Activated T-cell treated with anti-CD3 and anti-CD28 coated beads for 1 hour (primary cell): ENCODE measurements around the gene GPX4.
"Not testable (repeated sequence)": the region's sequence is repeated elsewhere in the genome, so short reads cannot be mapped to it uniquely, and the experiment has no call there.

Experiments
- DNase-seq: peaks from one replicate; pipeline ENCODE4 v3.0.0-alpha.2; 2020; ENCODE audit warnings: low read depth

The GPX4 gene

GRCh38 chr19:1113986-1114483 is 10.2 kb downstream of the GPX4 start:
- DNase-seq: no peak

GRCh38 chr19:1114728-1115127 is 10.9 kb downstream of the GPX4 start:
- not testable (repeated sequence) for DNase-seq

DNA sequence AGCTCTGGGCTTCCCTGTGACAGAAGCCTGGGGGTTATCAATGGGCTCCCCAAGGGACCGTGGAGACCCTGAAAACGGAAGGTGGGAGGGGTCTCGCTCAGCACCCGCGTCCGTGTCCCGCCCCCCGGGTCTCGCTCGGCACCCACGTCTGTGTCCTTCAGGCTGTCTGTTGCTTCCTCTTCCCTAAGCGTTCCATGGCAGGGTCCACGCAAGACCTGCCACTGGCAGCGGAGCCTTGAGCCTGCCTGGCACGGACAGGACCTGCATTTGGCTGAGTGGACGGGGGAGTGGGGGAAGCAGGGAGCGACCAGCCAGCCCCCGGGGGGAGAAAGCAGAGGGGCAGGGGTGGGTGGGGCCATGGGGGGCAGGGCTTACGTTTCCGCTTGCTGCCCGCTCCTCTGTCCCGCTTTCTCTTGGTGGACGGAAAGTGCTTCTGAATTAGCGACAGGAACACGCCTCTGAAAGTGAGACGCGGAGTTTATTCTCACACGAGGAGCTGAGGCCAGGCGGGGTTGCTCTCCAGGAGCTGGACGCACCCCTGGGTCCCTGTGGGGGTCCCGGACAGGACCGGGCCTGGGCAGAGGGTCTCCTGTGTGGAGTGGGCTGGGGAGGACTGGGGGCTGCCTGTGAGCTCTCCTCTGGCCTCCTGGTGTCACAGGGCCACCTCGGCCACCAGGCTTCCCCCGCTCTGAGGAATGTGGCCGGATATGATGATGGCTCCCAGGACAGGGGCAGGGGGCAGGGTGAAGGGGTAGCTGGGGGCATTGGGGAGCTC is 12.0 kb downstream of the GPX4 start:
- DNase-seq: no peak

GRCh38 chr19:1116726-1117581 is 13.2 kb downstream of the GPX4 start:
- no peak for DNase-seq

DNA sequence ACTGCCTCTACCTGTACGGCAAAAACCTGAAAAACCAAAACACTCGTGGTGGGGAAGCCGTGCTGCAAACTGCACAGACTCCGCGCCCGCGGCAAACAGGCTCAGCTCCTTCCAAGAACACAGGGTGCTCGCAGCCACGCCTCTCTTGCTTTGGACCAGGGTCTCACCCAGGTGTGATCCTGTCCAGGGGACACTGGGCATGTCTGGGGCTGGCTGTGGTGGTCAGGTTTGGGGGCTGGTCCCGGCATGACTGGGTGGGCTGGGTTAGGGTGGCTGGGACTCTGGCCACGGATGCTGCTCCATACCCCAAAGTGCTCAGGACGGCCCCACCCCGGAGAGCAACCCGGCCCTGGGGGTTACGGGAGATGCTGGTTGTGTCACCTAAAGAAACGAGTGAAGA is 13.9 kb downstream of the GPX4 start:
- DNase-seq: no peak

DNA sequence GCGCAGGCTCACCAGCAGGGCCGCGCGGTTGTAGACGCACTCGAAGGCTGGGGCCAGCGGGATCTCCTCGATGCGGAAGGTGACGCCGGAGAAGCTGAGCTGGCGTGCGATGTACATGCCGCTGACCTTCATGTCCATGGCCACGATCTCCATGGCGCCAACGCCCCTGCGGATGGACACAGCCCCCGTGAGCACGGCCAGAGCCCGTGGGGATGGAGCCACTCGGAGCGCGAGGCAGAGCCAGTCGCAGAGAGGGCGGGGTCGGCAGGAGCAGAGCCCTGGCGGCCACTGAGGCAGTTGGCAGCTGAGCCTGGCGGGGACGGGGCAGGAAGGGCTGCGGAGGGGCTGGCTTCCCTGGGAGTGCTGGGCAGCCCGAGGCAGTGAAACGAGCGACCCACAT is 15.2 kb downstream of the GPX4 start:
- DNase-seq: no peak

DNA sequence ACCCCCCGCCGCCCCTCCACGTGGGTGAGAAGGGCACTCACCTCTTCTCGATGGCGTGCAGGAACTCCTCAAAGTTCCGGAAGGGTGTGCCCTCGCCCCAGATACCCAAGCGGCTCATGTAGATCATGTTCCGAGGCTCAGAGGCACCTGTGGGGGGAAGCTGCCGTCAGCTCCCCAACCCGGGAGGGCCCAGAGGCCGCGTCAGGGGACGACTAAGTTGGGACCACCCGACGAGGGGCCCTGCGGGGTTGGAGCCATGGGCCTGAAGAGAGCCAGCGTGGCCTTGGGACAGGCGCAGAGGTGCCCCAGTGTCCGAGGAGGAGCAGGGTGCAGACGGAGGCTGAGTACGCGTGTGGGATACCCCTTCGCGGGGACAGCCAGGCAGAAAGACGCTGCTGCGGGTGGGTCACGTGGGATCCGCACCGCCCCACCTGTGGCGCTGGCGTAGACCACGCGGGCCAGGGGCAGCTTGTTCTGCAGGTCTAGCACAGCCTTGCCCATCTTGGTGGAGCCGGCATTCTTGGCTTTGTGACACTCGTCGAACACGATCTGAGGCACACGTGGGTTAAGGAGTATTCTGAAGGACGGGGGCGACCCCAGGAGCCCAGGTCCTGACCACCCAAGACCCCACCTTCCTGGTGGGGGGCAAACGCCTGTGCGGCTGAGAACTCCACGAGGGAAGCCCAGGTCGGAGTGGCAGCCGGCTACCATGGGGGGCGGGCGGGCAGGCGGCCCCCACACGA is 15.9 kb downstream of the GPX4 start:
- no peak for DNase-seq

GRCh38 chr19:1121395-1121794 is 17.6 kb downstream of the GPX4 start:
- no peak for DNase-seq

DNA sequence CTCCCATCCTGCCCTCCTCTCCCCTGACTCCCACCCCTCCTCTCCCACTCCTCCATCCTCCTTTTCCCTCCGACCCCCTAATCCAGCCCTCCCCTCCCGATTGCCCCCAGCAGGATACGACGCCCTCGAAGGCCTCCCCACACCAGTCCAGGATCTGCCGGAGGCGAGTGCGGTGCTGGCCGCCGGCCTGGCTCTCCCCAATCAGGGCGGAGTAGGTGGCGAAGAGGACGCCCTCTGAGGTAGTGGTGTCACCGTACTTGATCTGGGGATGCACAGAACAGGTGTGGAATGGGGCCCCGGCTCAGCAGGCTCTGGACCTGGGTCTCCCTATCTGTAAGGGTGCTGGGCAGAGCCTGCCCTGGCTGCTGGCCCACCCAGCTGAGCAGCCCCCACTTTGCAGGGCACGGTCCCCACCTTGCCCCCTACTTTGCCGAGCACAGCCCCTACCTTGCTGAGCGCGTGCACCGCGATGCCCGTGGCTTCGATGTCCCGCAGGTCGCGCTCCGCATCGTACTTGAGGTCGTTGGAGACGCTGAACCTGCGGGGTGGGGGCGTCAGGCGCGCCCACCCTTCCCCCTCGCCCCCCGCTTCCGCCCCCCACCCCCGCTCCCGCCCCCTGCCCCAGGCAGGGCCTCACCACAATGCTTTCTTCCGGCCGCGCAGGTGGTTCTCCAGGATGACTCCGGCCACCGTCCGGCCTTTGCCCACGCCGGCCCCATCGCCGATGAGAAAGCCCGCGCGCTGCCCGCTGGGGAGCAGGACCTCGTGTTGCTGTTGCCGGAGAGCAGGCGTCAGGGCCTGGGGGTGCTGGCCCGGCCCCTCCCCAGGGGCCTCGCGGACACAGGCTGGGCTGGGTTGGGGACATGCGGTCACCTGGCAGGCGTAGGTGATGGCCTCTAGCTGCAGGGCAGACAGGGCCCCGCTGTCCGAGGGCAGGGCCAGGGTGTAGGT is 18.5 kb downstream of the GPX4 start:
- DNase-seq: no peak

DNA sequence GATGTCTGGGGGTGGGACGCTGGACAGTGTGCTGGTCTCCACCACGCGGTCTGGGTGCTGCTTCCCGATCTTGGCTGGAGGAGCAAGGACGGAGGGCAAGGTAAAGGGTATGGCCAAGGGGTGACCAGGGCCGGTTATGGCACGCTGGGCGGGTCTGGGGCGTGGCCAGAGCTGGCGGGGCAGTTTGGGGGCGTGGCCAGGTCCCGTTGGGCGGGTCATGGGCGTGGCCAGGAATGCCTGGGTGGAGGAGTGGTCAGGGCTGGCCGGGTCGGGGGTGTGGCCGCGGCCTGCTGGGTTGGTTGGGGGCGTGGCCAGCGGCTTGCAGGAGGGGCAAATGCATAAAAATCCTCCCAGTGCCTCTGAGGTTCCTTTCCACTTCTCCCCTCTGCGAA is 19.2 kb downstream of the GPX4 start:
- no peak for DNase-seq

DNA sequence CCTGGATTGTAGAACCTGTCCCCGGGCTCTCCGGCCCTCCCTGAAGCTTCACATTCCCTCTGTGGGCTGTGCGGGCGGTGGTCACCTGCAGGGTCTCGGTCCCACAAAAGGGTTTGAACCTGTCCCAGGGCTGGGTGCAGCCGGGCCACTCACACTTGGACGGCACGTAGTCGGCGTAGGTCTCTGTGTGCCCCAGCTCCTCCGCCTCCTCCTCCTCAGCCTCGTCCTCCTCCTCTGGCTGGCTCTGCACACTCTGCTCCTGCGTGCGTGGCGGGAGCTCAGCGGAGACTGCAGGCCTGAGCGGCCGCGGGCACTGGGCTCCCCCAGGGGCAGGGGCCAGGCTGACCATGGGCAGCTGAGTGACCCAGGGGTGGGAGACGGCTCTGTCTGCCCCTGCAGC is 19.6 kb downstream of the GPX4 start:
- DNase-seq: no peak

- DNase-seq: no peak
Measured at GRCh38 chr19:1123885-1124677, 20.3 kb downstream of the GPX4 start.

DNA sequence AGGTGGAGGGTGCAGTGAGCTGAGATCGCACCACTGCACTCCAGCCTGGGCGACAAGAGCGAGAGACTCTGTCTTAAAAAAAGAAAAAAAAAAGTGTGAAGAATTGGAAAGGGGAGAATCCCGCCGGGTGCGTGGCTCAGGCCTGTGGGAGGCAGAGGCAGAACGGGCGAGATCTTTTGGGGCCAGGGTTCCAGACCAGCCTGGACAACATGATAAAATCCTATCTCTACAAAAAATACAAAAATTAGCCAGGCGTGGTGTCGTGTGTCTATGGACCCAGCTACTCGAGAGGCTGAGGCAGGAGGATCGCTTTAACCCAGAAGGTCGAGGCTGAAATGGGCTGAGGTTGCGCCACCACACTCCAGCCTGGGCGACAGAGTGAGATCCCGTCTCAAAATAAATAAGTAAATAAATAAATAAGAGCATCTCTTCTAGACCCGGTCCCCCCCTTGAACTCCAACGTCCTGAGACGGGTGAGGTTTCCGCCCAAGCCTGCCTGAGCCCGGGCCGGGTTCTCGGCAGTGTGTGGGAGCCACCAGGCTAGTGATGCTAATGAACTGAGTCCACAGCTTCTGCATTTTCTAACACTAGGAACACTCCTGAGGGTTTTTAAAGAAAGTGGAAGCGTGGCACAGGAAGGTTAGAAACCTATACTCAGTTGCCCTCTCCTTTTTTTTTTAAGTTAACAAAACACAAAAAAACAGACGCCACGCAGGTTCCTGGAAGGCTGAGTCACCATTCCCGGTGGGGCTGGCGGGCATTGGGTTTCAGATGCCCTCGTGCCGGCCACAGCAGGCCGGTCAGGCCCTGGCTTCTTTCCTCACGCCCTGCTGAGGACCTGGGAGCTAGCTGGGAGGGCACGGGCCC is 22.0 kb downstream of the GPX4 start:
- DNase-seq: no peak

DNA sequence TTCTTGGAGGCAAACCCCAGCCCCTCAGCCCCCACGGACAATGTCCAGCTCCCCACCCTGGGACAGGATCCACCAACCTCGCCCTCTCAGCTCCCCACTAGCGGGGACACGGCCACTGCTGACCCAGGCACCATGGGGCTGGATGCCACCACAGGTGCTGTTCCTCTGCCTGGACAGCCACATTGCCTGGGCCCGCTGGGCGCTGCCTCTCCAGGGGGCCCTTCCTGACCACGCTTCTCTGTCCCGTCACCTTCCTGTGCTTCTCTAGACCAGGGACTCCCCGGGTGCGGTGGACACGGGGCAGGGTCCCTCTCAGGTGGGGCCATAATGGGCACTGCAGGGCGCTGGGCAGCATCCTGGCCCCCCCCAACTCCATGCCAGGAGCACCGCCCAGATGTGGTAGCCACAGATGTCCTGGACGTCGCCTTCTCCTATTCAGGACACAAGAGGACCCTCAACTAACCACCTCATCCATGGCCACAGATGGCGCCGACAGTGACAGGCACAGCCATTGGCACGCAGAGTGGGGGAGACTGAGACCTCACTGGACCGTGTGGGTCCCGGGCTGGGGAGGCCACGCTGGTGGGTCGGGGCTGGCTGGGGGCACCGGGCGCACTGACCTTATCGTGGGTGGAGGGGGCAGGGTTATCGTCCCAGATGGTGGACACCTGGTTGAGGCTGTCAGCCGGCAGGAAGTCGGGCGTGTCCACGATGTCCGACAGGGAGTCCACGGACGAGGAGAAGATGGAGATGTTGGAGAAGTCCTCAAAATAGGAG is 23.4 kb downstream of the GPX4 start:
- no peak for DNase-seq

DNA sequence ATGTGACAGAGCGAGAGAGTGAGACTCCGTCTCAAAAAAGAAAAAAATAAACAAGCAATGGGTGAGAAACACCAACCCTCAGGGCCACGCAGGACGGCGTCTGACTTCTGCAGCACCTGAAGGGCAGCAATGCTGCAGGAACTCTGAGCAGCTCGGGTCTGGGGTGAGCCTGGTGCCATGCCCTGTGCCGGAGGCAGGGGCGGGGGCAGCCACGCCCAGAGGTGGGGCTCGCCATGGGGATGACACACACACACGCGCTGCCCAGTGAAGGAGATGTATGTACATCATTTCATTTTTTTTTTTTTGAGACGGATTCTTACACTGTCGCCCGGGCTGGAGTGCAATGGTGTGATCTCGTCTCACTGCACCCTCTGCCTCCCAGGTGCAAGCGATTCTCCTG is 24.3 kb downstream of the GPX4 start:
- DNase-seq: no peak

GRCh38 chr19:1129084-1129483 is 25.3 kb downstream of the GPX4 start:
- not testable (repeated sequence) for DNase-seq

- DNase-seq: no peak
Measured at GRCh38 chr19:1129535-1129934, 25.7 kb downstream of the GPX4 start.
